ENCODE data around the gene CCDC51. TPM values are rescaled to one million over a fixed set of nuclear protein-coding genes. Genes with fewer than 3 reads are reported as not detected.

CCDC51 gene
- total and polyA plus RNA-seq, 2 of the 13 experiments (the other 11 are each of a cell fraction or from before 2014, with no cell fraction given), result 18.1 to 29.4 TPM

DNA sequence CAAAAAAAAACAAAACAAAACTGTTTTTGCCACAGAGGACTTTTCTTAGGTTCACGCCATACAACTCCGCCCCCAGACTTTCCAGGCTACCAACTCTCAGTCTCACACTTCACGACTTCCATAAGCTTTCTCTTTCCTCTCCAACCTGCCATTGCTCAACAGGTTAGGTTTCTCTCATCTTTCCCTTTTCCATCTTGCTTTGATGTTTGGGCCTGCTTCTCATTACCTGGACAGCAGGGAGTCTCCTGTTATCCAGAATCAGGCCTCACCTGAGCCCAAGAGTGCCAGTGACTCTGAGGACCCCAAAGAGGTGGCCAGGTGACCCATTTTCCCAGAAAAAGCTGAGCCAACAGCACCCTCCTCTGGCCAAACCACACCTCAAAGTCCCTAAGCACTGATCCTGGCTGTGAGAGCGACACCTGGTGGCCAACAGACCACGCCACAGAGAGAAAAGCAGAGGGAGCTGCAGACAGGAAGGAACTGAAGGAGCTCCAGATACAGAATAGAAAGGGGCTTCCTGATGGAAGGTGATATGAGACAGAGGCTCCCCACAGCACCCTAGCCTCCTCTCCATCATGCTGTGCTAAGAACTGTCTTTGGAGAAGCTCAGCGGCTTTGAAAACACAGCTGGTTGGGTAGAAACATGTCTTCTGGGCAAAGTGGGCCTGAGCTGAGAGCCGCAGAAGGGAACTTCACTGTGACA lies 4.0 kb downstream of the CCDC51 start (continued):
- TF ChIP-seq, protein P1, sequence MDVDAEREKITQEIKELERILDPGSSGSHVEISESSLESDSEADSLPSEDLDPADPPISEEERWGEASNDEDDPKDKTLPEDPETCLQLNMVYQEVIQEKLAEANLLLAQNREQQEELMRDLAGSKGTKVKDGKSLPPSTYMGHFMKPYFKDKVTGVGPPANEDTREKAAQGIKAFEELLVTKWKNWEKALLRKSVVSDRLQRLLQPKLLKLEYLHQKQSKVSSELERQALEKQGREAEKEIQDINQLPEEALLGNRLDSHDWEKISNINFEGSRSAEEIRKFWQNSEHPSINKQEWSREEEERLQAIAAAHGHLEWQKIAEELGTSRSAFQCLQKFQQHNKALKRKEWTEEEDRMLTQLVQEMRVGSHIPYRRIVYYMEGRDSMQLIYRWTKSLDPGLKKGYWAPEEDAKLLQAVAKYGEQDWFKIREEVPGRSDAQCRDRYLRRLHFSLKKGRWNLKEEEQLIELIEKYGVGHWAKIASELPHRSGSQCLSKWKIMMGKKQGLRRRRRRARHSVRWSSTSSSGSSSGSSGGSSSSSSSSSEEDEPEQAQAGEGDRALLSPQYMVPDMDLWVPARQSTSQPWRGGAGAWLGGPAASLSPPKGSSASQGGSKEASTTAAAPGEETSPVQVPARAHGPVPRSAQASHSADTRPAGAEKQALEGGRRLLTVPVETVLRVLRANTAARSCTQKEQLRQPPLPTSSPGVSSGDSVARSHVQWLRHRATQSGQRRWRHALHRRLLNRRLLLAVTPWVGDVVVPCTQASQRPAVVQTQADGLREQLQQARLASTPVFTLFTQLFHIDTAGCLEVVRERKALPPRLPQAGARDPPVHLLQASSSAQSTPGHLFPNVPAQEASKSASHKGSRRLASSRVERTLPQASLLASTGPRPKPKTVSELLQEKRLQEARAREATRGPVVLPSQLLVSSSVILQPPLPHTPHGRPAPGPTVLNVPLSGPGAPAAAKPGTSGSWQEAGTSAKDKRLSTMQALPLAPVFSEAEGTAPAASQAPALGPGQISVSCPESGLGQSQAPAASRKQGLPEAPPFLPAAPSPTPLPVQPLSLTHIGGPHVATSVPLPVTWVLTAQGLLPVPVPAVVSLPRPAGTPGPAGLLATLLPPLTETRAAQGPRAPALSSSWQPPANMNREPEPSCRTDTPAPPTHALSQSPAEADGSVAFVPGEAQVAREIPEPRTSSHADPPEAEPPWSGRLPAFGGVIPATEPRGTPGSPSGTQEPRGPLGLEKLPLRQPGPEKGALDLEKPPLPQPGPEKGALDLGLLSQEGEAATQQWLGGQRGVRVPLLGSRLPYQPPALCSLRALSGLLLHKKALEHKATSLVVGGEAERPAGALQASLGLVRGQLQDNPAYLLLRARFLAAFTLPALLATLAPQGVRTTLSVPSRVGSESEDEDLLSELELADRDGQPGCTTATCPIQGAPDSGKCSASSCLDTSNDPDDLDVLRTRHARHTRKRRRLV (CRISPR knock-in tag; IDR thresholded peaks at IDR 0.05), result no peak
- TF ChIP-seq ZNF747 (CRISPR knock-in tag; IDR thresholded peaks at IDR 0.05; ENCODE audit: borderline replicate concordance) (no peak), ZIK1 (CRISPR knock-in tag; IDR thresholded peaks at IDR 0.05; ENCODE audit: borderline replicate concordance, low read depth) (no peak), ZNF484 (CRISPR knock-in tag; IDR thresholded peaks at IDR 0.05; ENCODE audit: borderline replicate concordance, low read depth) (no peak), MZF1 (CRISPR knock-in tag; IDR thresholded peaks at IDR 0.05; ENCODE audit: borderline replicate concordance) (no peak), ZNF232 (CRISPR knock-in tag; IDR thresholded peaks at IDR 0.05; ENCODE audit: borderline replicate concordance) (no peak), ARHGAP35 (CRISPR knock-in tag; IDR thresholded peaks at IDR 0.05; ENCODE audit: borderline replicate concordance) (no peak), ZFY (CRISPR knock-in tag; IDR thresholded peaks at IDR 0.05) (0 out of 2 replicates have a peak, but pooled peaks have one; percentile 9), RBM22 (optimal IDR thresholded peaks at IDR 0.05; ENCODE audit: low read length) (no peak), EEA1 (CRISPR knock-in tag; IDR thresholded peaks at IDR 0.05; ENCODE audit: borderline replicate concordance) (no peak), ZNF724P (CRISPR knock-in tag; IDR thresholded peaks at IDR 0.05; ENCODE audit: borderline replicate concordance) (no peak), BHLHE40 (IDR thresholded peaks at IDR 0.05; ENCODE audit: low read length) (peak; percentile 36; the same call in 1 of the 2 replicates), TRIM24 (CRISPR knock-in tag; IDR thresholded peaks at IDR 0.05) (no peak), TEAD2 (CRISPR knock-in tag; IDR thresholded peaks at IDR 0.05) (no peak), GTF3A (CRISPR knock-in tag; conservative IDR thresholded peaks at IDR 0.05) (no peak), ZNF143 (CRISPR knock-in tag; IDR thresholded peaks at IDR 0.05) (0 out of 2 replicates have a peak, but pooled peaks have one; percentile 22), DNMT3B (CRISPR knock-in tag; conservative IDR thresholded peaks at IDR 0.05) (no peak), NFIB (CRISPR knock-in tag; IDR thresholded peaks at IDR 0.05; ENCODE audit: borderline replicate concordance) (no peak), ZNF264 (CRISPR knock-in tag; IDR thresholded peaks at IDR 0.05) (no peak), ZNF75D (CRISPR knock-in tag; IDR thresholded peaks at IDR 0.05; ENCODE audit: borderline replicate concordance) (no peak), XBP1 (CRISPR knock-in tag; IDR thresholded peaks at IDR 0.05) (no peak)
- TF ChIP-seq, protein P2, sequence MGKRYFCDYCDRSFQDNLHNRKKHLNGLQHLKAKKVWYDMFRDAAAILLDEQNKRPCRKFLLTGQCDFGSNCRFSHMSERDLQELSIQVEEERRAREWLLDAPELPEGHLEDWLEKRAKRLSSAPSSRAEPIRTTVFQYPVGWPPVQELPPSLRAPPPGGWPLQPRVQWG (CRISPR knock-in tag; IDR thresholded peaks at IDR 0.05; ENCODE audit: borderline replicate concordance, low read depth), result no peak
- TF ChIP-seq, protein P3, sequence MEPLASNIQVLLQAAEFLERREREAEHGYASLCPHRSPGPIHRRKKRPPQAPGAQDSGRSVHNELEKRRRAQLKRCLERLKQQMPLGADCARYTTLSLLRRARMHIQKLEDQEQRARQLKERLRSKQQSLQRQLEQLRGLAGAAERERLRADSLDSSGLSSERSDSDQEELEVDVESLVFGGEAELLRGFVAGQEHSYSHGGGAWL (CRISPR knock-in tag; IDR thresholded peaks at IDR 0.05), result no peak
- TF ChIP-seq, protein P4, sequence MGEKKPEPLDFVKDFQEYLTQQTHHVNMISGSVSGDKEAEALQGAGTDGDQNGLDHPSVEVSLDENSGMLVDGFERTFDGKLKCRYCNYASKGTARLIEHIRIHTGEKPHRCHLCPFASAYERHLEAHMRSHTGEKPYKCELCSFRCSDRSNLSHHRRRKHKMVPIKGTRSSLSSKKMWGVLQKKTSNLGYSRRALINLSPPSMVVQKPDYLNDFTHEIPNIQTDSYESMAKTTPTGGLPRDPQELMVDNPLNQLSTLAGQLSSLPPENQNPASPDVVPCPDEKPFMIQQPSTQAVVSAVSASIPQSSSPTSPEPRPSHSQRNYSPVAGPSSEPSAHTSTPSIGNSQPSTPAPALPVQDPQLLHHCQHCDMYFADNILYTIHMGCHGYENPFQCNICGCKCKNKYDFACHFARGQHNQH (CRISPR knock-in tag; IDR thresholded peaks at IDR 0.05), result peak; percentile 82; the same call in 1 of the 2 replicates

Measured in HepG2 (cell line).